Sigmoid colon (tissue), 7 donors: ENCODE data around the gene HCCS. TPM values are rescaled to one million over a fixed set of nuclear protein-coding genes. Genes with fewer than 3 reads are reported as not detected.

Source experiments
- DNase-seq: peaks from one replicate; pipeline ENCODE4 v3.0.0-alpha.2; 2019
- H3K27ac ChIP-seq, 4 donors: fragments of 200-600 bp; sonication (generic); one replicate each; pipeline ENCODE4 v1.5.1; 2016 to 2019; ENCODE audit warnings: mild to moderate bottlenecking in 1 of 4
- H3K27me3 ChIP-seq, 3 donors: fragments of 200-600 bp; sonication (generic); one replicate each; pipeline ENCODE4 v1.5.1; 2019; ENCODE audit warnings: mild to moderate bottlenecking in 1 of 3
- H3K36me3 ChIP-seq, 4 donors: fragments of 200-600 bp; sonication (generic); one replicate each; pipeline ENCODE4 v1.5.1; 2016 to 2019
- H3K4me1 ChIP-seq, 4 donors: fragments of 200-600 bp; sonication (generic); one replicate each; pipeline ENCODE4 v1.5.1; 2017 to 2019
- H3K4me3 ChIP-seq, 4 donors: fragments of 200-600 bp; sonication (generic); one replicate each; pipeline ENCODE4 v1.5.1; 2017 to 2019; ENCODE audit warnings: mild to moderate bottlenecking in 2 of 4, moderate library complexity in 1 of 4
- H3K9me3 ChIP-seq, 4 donors: fragments of 200-600 bp in 3 of 4; sonication (generic) in 3 of 4; one replicate each; pipeline versions ENCODE4 v1.5.1 to v1.6.1; 2013 to 2019
- EP300 ChIP-seq, 4 donors: sonication (generic); formaldehyde crosslinking; IDR thresholded peaks; one replicate each; pipeline ENCODE4 v1.6.1; 2017; ENCODE audit warnings: antibody characterized with exemption in 4 of 4
- POLR2A ChIP-seq, 2 donors: fragments of 450-650 bp; IDR thresholded peaks; one replicate each; pipeline ENCODE4 v1.6.1; 2016; ENCODE audit warnings: antibody characterized with exemption in 2 of 2, mild to moderate bottlenecking in 2 of 2, moderate library complexity in 2 of 2
- POLR2AphosphoS5 ChIP-seq, 4 donors: sonication (generic); formaldehyde crosslinking; IDR thresholded peaks; one replicate each; pipeline ENCODE4 v1.6.1; 2017; ENCODE audit warnings: antibody characterized with exemption in 4 of 4
- WGBS, 2 donors: extraction: QIAGEN DNeasy Blood & Tissue Kit; methylation state at CpG; one replicate each; pipeline ENCODE4 v1.1.7; 2013; 5-methylcytosine and 5-hydroxymethylcytosine counted together
- intact Hi-C: fragments of 100-400 bp; cut with DNase I; formaldehyde crosslinking; loops from one replicate; pipeline ENCODE4 v1.15.1; 2023
- polyA plus RNA-seq, 3 donors: library from polyadenylated mRNA; stranded (reverse); fragments of 200-250 nt; gene quantifications; one replicate each; pipeline ENCODE4 v1.2.3, GENCODE V29; 2013
- total RNA-seq, 4 donors: library from RNA; depleted of rRNA; stranded (reverse); fragments of >200 nt; gene quantifications; one replicate each; pipeline ENCODE4 v1.1.0, GENCODE V29; 2016
- TF ChIP-seq, protein P1 (sequence below), 4 experiments: fragments of 450-650 bp in 3 of 4; fragments of 200-600 bp in 1 of 4; IDR thresholded peaks; one replicate each; pipeline ENCODE4 v1.5.1; 2016 to 2019; ENCODE audit warnings: antibody characterized with exemption in 4 of 4, mild to moderate bottlenecking in 3 of 4, moderate library complexity in 2 of 4
- donor health status: healthy with polysubstance abuse.
- donor health status: Bipolar disorder and iron deficiency.
- donor health status: healthy.

Gene HCCS
- total and polyA plus RNA-seq, 7 donors, result 13.3 to 59.6 (median 20.7) TPM

DNA sequence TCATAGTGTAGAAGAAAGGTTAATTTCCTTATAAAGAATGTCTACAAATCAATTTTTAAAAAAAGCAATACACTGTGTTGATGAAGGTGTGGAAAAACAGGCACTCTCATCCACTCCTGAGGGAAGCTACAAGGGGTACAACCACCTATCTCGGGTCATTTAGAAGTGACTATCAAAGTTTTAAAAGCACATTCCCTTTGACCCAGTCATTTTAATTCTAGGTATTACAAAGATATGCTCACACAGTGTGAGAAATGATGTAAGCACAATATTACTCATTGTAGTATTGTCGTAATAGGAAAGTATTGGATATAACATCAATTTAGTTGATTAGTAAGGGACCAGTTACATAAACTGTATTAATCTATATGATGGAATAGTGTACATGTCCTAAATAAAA, 7.4 kb upstream of the HCCS start:
- no peak for DNase-seq
- Histone ChIP-seq H3K4me1 (peaks cover 0 to 12% (median 0%) of the 10 kb centered on the region in 4 donors), H3K27ac (no peak overlapping the region), H3K9me3 (no peaks in the 10 kb centered on the region), H3K27me3 (no peaks in the 10 kb centered on the region), H3K36me3 (no peaks in the 10 kb centered on the region), H3K4me3 (no peak overlapping the region)
- WGBS, 2 donors, result 85 to 91% methylated on average over 2 of the region's 2 CpGs
- intact Hi-C loops, result loop anchor here (5.0 kb wide), 2 partner anchors 376 to 471 kb away; no protein-coding TSS in a partner anchor
- TF ChIP-seq POLR2A (IDR thresholded peaks at IDR 0.05), result no peak
- TF ChIP-seq, protein P1, sequence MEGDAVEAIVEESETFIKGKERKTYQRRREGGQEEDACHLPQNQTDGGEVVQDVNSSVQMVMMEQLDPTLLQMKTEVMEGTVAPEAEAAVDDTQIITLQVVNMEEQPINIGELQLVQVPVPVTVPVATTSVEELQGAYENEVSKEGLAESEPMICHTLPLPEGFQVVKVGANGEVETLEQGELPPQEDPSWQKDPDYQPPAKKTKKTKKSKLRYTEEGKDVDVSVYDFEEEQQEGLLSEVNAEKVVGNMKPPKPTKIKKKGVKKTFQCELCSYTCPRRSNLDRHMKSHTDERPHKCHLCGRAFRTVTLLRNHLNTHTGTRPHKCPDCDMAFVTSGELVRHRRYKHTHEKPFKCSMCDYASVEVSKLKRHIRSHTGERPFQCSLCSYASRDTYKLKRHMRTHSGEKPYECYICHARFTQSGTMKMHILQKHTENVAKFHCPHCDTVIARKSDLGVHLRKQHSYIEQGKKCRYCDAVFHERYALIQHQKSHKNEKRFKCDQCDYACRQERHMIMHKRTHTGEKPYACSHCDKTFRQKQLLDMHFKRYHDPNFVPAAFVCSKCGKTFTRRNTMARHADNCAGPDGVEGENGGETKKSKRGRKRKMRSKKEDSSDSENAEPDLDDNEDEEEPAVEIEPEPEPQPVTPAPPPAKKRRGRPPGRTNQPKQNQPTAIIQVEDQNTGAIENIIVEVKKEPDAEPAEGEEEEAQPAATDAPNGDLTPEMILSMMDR (IDR thresholded peaks at IDR 0.05), result no peak
- TF ChIP-seq POLR2AphosphoS5 (IDR thresholded peaks at IDR 0.05), result no peak
- no peak for TF ChIP-seq EP300 (IDR thresholded peaks at IDR 0.05)

DNA sequence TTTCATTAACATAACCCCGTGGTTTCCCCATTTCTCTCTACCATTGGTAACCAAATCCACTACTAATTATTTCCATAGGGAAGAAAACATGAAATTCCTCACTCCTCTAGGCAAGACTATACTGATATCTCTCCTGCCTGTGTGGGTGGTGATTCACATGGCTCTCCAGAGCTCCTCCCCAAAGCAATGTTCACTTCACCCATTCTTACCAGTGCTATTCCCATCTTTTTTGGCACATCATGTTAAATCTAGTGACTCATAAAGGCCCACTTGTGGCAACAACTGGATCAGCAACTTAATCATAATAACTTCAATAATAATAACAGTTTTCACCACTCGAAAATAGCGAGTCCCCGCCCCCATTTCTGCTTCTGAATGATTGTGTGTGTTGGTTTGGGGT, 6.1 kb upstream of the HCCS start:
- DNase-seq, result no peak
- WGBS, 2 donors, result 94 to 98% methylated on average over 4 of the region's 4 CpGs
- H3K27ac ChIP-seq, result no peak overlapping the region
- intact Hi-C loops, result no loop called here
- TF ChIP-seq, protein P1 (IDR thresholded peaks at IDR 0.05), result no peak
- TF ChIP-seq POLR2AphosphoS5 (IDR thresholded peaks at IDR 0.05), result no peak
- no peaks in the 10 kb centered on the region for H3K9me3 ChIP-seq
- H3K27me3 ChIP-seq, result no peaks in the 10 kb centered on the region
- no peak overlapping the region for H3K4me3 ChIP-seq
- H3K36me3 ChIP-seq, result no peaks in the 10 kb centered on the region
- H3K4me1 ChIP-seq, result peaks cover 0 to 12% (median 0%) of the 10 kb centered on the region in 4 donors

DNA sequence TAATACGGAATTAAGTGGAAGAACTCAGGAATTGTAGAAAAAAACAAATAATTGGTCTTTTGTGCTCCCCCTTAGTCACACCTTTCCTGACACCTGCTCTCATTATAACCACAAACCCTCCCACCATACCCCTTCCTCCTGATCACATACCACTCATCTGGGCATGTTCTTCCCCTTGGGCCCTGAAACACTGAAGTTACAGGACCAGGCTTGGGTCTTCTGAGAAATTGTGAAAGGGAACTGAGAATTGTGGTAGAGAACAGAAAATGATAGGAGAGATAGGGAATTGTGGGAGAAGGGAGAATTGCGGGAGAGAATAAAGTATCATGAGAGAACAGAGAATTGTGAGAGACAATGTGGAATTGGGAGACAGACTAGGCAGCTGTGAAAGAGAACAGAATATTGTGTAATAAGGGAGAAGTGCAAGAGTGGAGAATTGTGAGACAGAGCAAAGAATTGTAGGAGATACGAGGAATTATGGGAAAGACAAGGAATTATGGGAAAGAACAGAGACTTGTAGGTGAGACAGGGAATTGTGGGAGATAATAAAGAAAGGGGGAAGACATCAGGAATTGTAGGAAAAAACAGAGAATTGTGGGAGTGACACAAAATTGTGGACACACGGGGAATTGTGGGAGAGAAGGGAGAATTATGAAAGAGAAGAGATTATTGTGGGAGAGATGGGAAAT, 2.7 kb upstream of the HCCS start:
- DNase-seq, result no peak
- intact Hi-C loops, result no loop called here
- Histone ChIP-seq H3K27me3 (no peaks in the 10 kb centered on the region), H3K4me3 (no peak overlapping the region), H3K27ac (no peak overlapping the region), H3K9me3 (no peaks in the 10 kb centered on the region), H3K4me1 (peaks cover 0 to 24% (median 11%) of the 10 kb centered on the region in 4 donors), H3K36me3 (no peaks in the 10 kb centered on the region)
- WGBS, 2 donors, result 90 to 94% methylated on average over 4 of the region's 4 CpGs
- TF ChIP-seq, protein P1 (IDR thresholded peaks at IDR 0.05), result no peak
- TF ChIP-seq POLR2AphosphoS5 (IDR thresholded peaks at IDR 0.05), result no peak
- TF ChIP-seq POLR2A (IDR thresholded peaks at IDR 0.05), result no peak
- TF ChIP-seq EP300 (IDR thresholded peaks at IDR 0.05), result no peak

DNA sequence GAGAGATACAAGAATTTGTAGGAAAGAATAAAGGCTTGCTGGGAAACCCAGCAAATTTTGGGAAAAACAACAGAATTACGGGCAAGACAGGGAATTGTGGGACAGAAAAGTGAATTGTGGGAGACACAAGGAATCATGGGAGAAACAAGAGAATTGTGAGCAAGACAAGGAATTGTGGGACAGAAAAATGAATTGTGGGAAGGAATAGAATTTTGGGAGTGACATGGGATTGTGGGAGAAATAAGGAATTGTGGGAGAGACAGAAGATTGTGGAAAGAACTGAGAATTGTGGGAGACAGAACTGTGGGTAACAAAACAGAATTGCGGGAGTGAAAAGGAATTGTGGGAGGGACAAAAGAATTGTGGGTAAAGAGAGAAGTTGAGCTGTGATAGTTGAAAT, 1.2 kb upstream of the HCCS start:
- Histone ChIP-seq H3K9me3 (no peaks in the 10 kb centered on the region), H3K4me3 (no peak overlapping the region), H3K36me3 (peaks cover 0 to 4% (median 2%) of the 10 kb centered on the region in 4 donors), H3K27ac (no peak overlapping the region), H3K27me3 (no peaks in the 10 kb centered on the region), H3K4me1 (peaks cover 0 to 30% (median 14%) of the 10 kb centered on the region in 4 donors)
- 98% methylated on average over 2 of the region's 2 CpGs for WGBS, 2 donors
- TF ChIP-seq, protein P1 (IDR thresholded peaks at IDR 0.05), result no peak
- no peak for TF ChIP-seq EP300 (IDR thresholded peaks at IDR 0.05)
- no peak for TF ChIP-seq POLR2AphosphoS5 (IDR thresholded peaks at IDR 0.05)
- TF ChIP-seq POLR2A (IDR thresholded peaks at IDR 0.05), result no peak
- intact Hi-C loops, result no loop called here
- no peak for DNase-seq
